M059J (cell line): ENCODE data around the gene NTM. TPM values are rescaled to one million over a fixed set of nuclear protein-coding genes. Genes with fewer than 3 reads are reported as not detected.
A peak's percentile ranks its signal among the peaks of the same experiment; 100 is the strongest.

ENCODE experiments used
- DNase-seq: peaks from one replicate; pipeline ENCODE4 v3.0.0-alpha.2; 2012; ENCODE audit warnings: low read depth
- total RNA-seq: library from RNA; depleted of rRNA; stranded (reverse); fragments of >200 nt; shearing (Covaris generic); gene quantifications from 2 replicates; pipeline ENCODE4 v1.2.3, GENCODE V29; 2014

The NTM gene
- total RNA-seq, 1 experiment from 2014 or later = 1.5 TPM

- peak; percentile 94 for DNase-seq
Observed at GRCh38 chr11:132072044-132072857, 701.8 kb downstream of the NTM start.

DNA sequence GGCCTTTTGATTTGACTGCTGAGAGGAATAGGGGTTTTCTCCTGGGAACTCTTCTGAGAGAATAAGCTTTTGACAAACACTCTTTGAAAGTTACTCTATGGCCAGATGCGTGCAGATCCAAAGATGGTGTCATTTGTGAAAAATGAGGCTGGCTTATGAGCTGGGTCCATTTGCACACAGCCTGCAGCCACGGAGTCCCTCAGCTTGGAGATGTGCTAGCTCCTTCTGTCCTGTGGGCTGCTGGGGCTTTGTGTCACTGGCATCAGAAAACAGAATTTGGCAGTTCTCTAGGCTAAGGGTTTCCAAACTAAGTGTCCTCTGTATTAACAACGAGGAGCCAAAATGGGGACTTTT, 702.4 kb downstream of the NTM start:
- peak; percentile 38 for DNase-seq

GRCh38 chr11:132073787-132074186, 703.4 kb downstream of the NTM start:
- DNase-seq = no peak

DNA sequence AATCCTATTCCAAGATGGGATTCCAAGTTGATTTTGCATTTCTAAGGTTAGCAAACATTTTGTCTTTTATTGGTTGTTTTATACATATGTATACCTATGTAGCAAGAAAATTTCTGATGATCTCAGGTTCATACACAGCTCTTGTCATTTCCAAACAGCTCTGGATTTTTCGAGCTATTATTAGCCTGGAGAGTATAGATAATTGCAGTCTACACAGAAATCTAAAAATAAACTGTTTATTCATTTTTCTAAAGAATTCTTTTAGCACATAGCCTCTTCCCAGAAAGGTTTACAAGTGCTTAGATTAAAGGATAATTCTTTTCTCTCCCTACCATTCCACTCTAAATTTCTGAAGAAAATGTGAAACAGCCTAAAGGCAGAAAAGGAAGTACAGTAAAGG, 705.0 kb downstream of the NTM start:
- DNase-seq = no peak

GRCh38 chr11:132077416-132077815, 707.0 kb downstream of the NTM start:
- no peak for DNase-seq

DNA sequence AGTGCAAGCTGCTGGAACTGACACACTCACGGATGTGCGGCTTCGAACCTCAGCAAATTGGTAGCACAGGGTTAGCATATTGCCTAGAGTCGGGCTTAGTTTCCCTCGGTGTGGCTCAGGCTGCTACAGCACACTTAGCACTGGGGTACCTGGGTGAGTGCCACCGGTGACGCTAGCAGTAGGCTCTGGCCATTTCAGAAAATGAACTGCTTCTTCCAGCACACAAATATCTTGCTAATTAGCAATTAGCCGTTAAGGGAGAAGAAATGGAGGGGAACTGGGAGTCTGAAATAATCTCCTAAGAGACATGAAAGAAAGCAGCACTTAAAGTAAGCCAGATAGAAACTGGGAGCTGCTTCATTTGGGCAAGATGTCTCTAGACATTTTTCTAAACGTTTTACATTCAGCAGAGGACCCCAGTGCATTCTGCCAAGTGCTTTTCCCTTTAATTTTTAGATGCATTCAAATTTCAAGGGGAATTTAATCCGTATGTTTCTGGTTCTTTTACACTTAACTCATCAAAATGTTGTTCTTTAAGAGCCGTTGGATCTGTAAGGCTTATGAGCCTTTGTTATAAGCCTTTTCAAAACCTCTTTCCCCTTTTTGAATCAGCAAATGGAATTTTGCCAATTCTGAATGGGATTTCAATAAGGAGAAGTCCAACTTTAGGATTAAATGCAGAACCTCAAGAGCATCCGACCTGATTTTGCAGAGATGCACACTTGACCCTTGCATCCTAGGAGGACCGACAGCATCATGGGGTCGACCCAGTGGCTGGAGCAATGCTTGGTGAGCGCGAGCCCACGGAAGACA, 708.1 kb downstream of the NTM start:
- no peak for DNase-seq

DNA sequence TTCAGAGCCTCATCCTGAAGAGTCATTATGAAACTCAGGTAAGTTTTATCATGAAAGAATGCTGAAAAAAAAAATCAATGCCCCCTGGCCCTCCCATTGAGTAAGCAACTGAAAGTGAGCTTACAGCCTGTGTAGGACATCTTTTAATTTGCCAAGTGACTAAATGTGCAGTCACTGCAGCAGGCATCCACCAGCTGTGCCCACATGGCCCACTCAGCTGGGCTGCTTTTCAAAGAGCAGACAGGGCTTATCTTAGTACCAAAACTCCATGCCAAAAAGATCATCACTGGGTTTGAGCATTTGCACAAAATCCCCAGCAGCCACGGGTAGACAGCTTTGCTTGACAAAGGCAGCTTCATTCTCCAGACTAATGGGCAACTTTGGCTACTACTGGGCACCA, 709.7 kb downstream of the NTM start:
- DNase-seq = peak; percentile 62

DNA sequence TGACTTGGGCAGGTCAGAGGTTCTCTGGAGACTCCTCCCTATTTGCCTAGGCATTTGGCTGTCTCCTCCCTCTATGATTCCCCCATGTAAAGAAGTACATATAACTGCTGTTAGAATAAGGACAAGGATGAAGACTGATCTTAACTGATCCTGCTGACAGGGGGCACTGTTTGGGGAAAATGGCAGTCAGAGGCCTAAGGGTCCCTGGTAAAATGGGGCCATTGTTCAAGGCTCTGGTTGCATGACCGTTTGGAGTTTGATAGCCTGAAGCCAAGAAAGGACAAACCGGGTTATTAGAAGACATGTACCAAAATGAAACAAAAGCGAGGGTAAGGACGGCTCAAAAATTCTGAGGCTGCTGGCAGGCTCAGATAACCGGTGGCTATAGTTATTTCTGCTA, 712.2 kb downstream of the NTM start:
- DNase-seq = no peak

GRCh38 chr11:132084433-132084832, 714.0 kb downstream of the NTM start:
- DNase-seq = no peak

GRCh38 chr11:132087148-132087547, 716.7 kb downstream of the NTM start:
- no peak for DNase-seq

GRCh38 chr11:132088551-132088950, 718.1 kb downstream of the NTM start:
- no peak for DNase-seq

GRCh38 chr11:132093536-132094259, 723.3 kb downstream of the NTM start:
- DNase-seq = no peak

GRCh38 chr11:132094598-132094997, 724.2 kb downstream of the NTM start:
- no peak for DNase-seq

- DNase-seq = no peak
Observed at GRCh38 chr11:132095230-132096131, 725.1 kb downstream of the NTM start.

GRCh38 chr11:132096132-132096825, 725.9 kb downstream of the NTM start:
- DNase-seq = no peak

DNA sequence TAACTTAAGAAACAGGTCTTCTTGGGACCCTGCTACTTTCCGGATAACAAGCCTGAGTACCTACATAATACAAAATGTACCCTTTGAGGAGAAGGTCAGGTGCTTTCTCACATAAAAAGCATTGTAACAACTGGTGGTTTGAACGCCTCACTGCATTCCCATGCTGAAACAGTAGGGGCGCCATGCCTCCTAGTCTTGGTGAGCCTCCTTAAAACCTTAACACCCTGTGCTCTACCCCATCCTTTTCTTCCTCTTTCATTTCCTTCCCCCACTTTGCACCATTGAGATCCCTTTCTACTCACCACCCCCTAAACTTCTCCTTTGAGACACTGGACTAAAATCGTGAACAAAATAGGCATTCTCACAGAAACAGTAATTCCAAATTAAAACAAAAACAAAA, 729.3 kb downstream of the NTM start:
- DNase-seq = no peak

- no peak for DNase-seq
Observed at GRCh38 chr11:132100583-132100982, 730.2 kb downstream of the NTM start.

- no peak for DNase-seq
Observed at GRCh38 chr11:132101881-132102280, 731.5 kb downstream of the NTM start.

- no peak for DNase-seq
Observed at GRCh38 chr11:132103021-132103420, 732.6 kb downstream of the NTM start.

DNA sequence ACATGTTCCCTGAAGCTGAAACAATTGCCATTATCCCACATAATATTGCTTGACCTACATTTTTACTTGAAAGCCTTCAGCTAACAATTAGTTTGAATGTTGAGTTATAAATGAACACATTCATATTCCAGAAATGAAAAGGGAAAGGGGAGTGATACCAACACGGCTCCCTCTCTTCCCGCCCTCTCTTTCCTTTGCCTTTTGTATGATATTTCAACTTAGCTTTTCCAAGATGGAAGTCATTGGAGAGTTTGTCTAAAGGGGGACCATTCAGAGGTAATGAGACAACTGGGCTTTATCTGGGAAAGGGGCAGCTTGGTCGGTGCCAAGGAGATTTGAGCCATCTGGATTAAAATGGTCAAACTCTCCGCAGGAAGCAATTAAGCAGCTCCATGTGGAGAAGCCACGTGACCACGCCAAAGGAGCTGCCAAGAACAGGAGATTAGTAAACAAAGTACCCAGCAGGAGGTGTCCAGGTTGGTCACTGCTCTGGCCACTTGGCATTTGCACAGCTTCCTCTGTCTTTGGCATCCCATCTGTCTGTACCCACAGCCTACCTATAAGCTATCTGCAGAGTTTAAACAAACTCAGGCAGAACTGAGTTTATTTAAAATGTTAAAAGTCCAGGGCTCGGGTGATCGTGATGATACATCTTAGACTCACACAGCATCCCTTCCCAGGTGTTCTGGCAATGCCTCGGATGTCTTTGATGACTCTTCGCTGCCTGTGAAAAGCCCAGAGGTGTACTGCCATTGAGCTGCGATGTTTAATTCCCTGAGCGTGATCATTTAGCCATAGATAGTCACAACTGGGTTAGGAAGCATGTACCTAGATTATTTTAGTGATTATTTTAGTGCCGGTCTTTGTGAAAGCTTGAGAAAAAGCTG, 735.9 kb downstream of the NTM start:
- peak; percentile 70 for DNase-seq
